MCF 10A (cell line): ENCODE results near the gene RALGDS. TPM values are rescaled to one million over a fixed set of nuclear protein-coding genes. Genes with fewer than 3 reads are reported as not detected.
"Not testable (repeated sequence)": the region's sequence is repeated elsewhere in the genome, so short reads cannot be mapped to it uniquely, and the experiment has no call there.

Experiments used
- BruUV-seq: library from RNA; stranded (reverse); fragments of 400-500 nt; replicated peaks from 2 replicates; lab custom pipeline; 2021; lab: Mats Ljungman, UMichigan
- CTCF ChIA-PET: fragments of 300-600 bp; sonication (Branson Sonifier 250); formaldehyde crosslinking; extraction: SDS; loops from one replicate; lab custom pipeline; 2021; ENCODE audit warnings: antibody characterized with exemption, inconsistent platforms; lab: Yijun Ruan, JAX
- POLR2A ChIA-PET: fragments of 300-600, 350-650 bp; sonication (Branson Sonifier 250); formaldehyde crosslinking; extraction: SDS; loops from one replicate; lab custom pipeline; 2020; ENCODE audit warnings: antibody characterized with exemption, inconsistent platforms; lab: Yijun Ruan, JAX
- DNase-seq: peaks from one replicate; pipeline ENCODE4 v3.0.0-alpha.2; 2018; ENCODE audit not compliant: unreplicated experiment
- H3K27ac Mint-ChIP-seq: one replicate; pipeline ENCODE4 v1.8.0; 2022; ENCODE audit warnings: mild to moderate bottlenecking, low read depth, mixed read lengths; ENCODE audit not compliant: unreplicated experiment
- H3K27me3 Mint-ChIP-seq: one replicate; pipeline ENCODE4 v1.8.0; 2022; ENCODE audit warnings: mixed read lengths; ENCODE audit not compliant: insufficient read depth, unreplicated experiment
- H3K36me3 Mint-ChIP-seq: one replicate; pipeline ENCODE4 v1.8.0; 2022; ENCODE audit warnings: mild to moderate bottlenecking, moderate library complexity, mixed read lengths; ENCODE audit not compliant: insufficient read depth, unreplicated experiment
- H3K4me1 Mint-ChIP-seq: one replicate; pipeline ENCODE4 v1.8.0; 2022; ENCODE audit warnings: mixed read lengths; ENCODE audit not compliant: insufficient read depth, unreplicated experiment
- H3K4me3 Mint-ChIP-seq: one replicate; pipeline ENCODE4 v1.8.0; 2022; ENCODE audit warnings: mild to moderate bottlenecking, moderate library complexity, mixed read lengths; ENCODE audit not compliant: unreplicated experiment
- H3K9me3 Mint-ChIP-seq: one replicate; pipeline ENCODE4 v1.8.0; 2022; ENCODE audit warnings: mixed read lengths; ENCODE audit not compliant: unreplicated experiment
- CTCF ChIP-seq: fragments of 200-600 bp; IDR thresholded peaks from one replicate; pipeline ENCODE4 v1.8.0; 2022; ENCODE audit warnings: antibody characterized with exemption, mild to moderate bottlenecking; ENCODE audit not compliant: unreplicated experiment
- intact Hi-C: fragments of 100-400 bp; cut with micrococcal nuclease; formaldehyde crosslinking; loops from 2 replicates; pipeline ENCODE4 v1.14.1; 2022
- total RNA-seq: library from RNA; stranded (reverse); gene quantifications from 2 replicates; pipeline ENCODE4 v1.2.3, GENCODE V29; 2022

The RALGDS gene
- total RNA-seq, 1 experiment from 2014 or later, result 14.2 TPM

- Mint-ChIP-seq H3K36me3 (no peaks in the 10 kb centered on the region), H3K4me3 (no peak overlapping the region), H3K9me3 (no peaks in the 10 kb centered on the region), H3K27me3 (no peaks in the 10 kb centered on the region), H3K4me1 (no peaks in the 10 kb centered on the region), H3K27ac (no peak overlapping the region)
- TF ChIP-seq CTCF, result no peak
- BruUV-seq, result no TSS peak
- POLR2A ChIA-PET, result no interaction called here
- intact Hi-C loops, result no loop called here
- no peak for DNase-seq
- CTCF ChIA-PET, result interaction anchor here (0.7 to 1.5 kb wide), 3 partner anchors 14 to 95 kb away, joined by 3 to 9 read pairs (median 3); no protein-coding TSS in a partner anchor
These were observed 32.8 kb downstream of the RALGDS start for GRCh38 chr9:133088146-133088750.

- no TSS peak for BruUV-seq
- no peak overlapping the region for H3K27ac Mint-ChIP-seq
- ChIA-PET CTCF (interaction anchor here (0.9 kb wide), 1 partner anchor 15 kb away, joined by 5 read pairs; no protein-coding TSS in a partner anchor), POLR2A (no interaction called here)
- intact Hi-C loops, result no loop called here
- H3K4me1 Mint-ChIP-seq, result no peaks in the 10 kb centered on the region
- H3K27me3 Mint-ChIP-seq, result no peaks in the 10 kb centered on the region
- no peaks in the 10 kb centered on the region for H3K9me3 Mint-ChIP-seq
- DNase-seq, result no peak
- no peak for TF ChIP-seq CTCF
- no peaks in the 10 kb centered on the region for H3K36me3 Mint-ChIP-seq
- no peak overlapping the region for H3K4me3 Mint-ChIP-seq
These were observed 33.5 kb downstream of the RALGDS start for GRCh38 chr9:133087429-133088145.

- Mint-ChIP-seq H3K9me3 (no peaks in the 10 kb centered on the region), H3K4me1 (no peaks in the 10 kb centered on the region), H3K4me3 (no peak overlapping the region), H3K36me3 (no peaks in the 10 kb centered on the region), H3K27ac (no peak overlapping the region), H3K27me3 (no peaks in the 10 kb centered on the region)
- POLR2A ChIA-PET, result no interaction called here
- intact Hi-C loops, result no loop called here
- no TSS peak for BruUV-seq
- no peak for DNase-seq
- CTCF ChIA-PET, result interaction anchor here (0.9 kb wide), 1 partner anchor 16 kb away, joined by 5 read pairs; no protein-coding TSS in a partner anchor
- no peak for TF ChIP-seq CTCF
These were observed 34.1 kb downstream of the RALGDS start for GRCh38 chr9:133086894-133087293.

GRCh38 chr9:133086212-133086860 lies 34.7 kb downstream of the RALGDS start:
- H3K4me1 Mint-ChIP-seq, POLR2A ChIA-PET, H3K36me3 Mint-ChIP-seq, H3K27me3 Mint-ChIP-seq, H3K9me3 Mint-ChIP-seq, intact Hi-C loops, DNase-seq, H3K27ac Mint-ChIP-seq, H3K4me3 Mint-ChIP-seq, CTCF ChIA-PET, BruUV-seq: not testable (repeated sequence)

- H3K9me3 Mint-ChIP-seq, H3K4me3 Mint-ChIP-seq, BruUV-seq, DNase-seq, intact Hi-C loops, H3K36me3 Mint-ChIP-seq, H3K4me1 Mint-ChIP-seq, H3K27ac Mint-ChIP-seq, POLR2A ChIA-PET: not testable (repeated sequence)
- CTCF ChIA-PET, result interaction anchor here (0.6 kb wide), 1 partner anchor 419 kb away, joined by 3 read pairs; no protein-coding TSS in a partner anchor
- H3K27me3 Mint-ChIP-seq, result peaks cover 14% of the 10 kb centered on the region
These were observed 37.4 kb downstream of the RALGDS start for GRCh38 chr9:133083688-133084087.

GRCh38 chr9:133081957-133082644 lies 38.9 kb downstream of the RALGDS start:
- H3K4me3 Mint-ChIP-seq, BruUV-seq, H3K36me3 Mint-ChIP-seq, H3K27ac Mint-ChIP-seq, DNase-seq, H3K9me3 Mint-ChIP-seq, CTCF ChIA-PET, H3K4me1 Mint-ChIP-seq, intact Hi-C loops: not testable (repeated sequence)
- peaks cover 14% of the 10 kb centered on the region for H3K27me3 Mint-ChIP-seq
- POLR2A ChIA-PET, result interaction anchor here (1.4 kb wide), 1 partner anchor 8 kb away, joined by 4 read pairs; no protein-coding TSS in a partner anchor
